Endodermal cell (in vitro differentiated cells): ENCODE measurements around the gene ARHGAP22. TPM values are rescaled to one million over a fixed set of nuclear protein-coding genes. Genes with fewer than 3 reads are reported as not detected.

ENCODE experiments used
- DNase-seq: peaks from one replicate; pipeline ENCODE4 v3.0.0-alpha.2; 2017
- H3K27ac ChIP-seq: 2 replicates; pipeline ENCODE4 v1.5.1; 2013; ENCODE audit warnings: mild to moderate bottlenecking, low read depth, low read length, moderate library complexity
- H3K27me3 ChIP-seq: 2 replicates; pipeline ENCODE4 v1.6.1; 2013; ENCODE audit warnings: mild to moderate bottlenecking, low read length, moderate library complexity; ENCODE audit not compliant: insufficient read depth, control insufficient read depth, poor library complexity, severe bottlenecking
- H3K36me3 ChIP-seq: 2 replicates; pipeline ENCODE4 v1.7.0; 2013; ENCODE audit warnings: mild to moderate bottlenecking, low read length, moderate library complexity; ENCODE audit not compliant: control insufficient read depth, insufficient read depth
- H3K4me1 ChIP-seq: one replicate; pipeline ENCODE4 v1.7.0; 2013; ENCODE audit warnings: low read length; ENCODE audit not compliant: control insufficient read depth, insufficient read depth
- H3K4me3 ChIP-seq: 2 replicates; pipeline ENCODE4 v1.5.1; 2013; ENCODE audit warnings: mild to moderate bottlenecking, low read length, moderate library complexity
- H3K9ac ChIP-seq: 2 replicates; pipeline ENCODE4 v1.6.1; 2013; ENCODE audit warnings: mild to moderate bottlenecking, low read length, moderate library complexity; ENCODE audit not compliant: poor library complexity, severe bottlenecking; ENCODE audit errors: extremely low read depth
- H3K9me3 ChIP-seq: 2 replicates; pipeline ENCODE4 v1.6.1; 2013; ENCODE audit warnings: mild to moderate bottlenecking, low read length, moderate library complexity; ENCODE audit not compliant: control insufficient read depth
- H3K27ac Mint-ChIP-seq: 2 replicates; pipeline ENCODE4 v1.8.0; 2020; ENCODE audit warnings: mixed read lengths
- H3K27me3 Mint-ChIP-seq: 2 replicates; pipeline ENCODE4 v1.8.0; 2021; ENCODE audit warnings: mild to moderate bottlenecking, mixed read lengths; ENCODE audit not compliant: insufficient read depth
- H3K36me3 Mint-ChIP-seq: 2 replicates; pipeline ENCODE4 v1.8.0; 2020; ENCODE audit warnings: low read depth, mixed read lengths
- H3K4me1 Mint-ChIP-seq: 2 replicates; pipeline ENCODE4 v1.8.0; 2020; ENCODE audit warnings: mixed read lengths
- H3K4me3 Mint-ChIP-seq: 2 replicates; pipeline ENCODE4 v1.8.0; 2020; ENCODE audit warnings: mild to moderate bottlenecking, moderate library complexity, mixed read lengths
- H3K9me3 Mint-ChIP-seq: 2 replicates; pipeline ENCODE4 v1.8.0; 2020; ENCODE audit warnings: mild to moderate bottlenecking, mixed read lengths
- WGBS, 2 experiments: methylation state at CpG; one replicate each; pipeline versions ENCODE4 v1.1.5 to v1.1.7; 2013; ENCODE audit warnings: missing lambda C conversion rate in 2 of 2, mixed read lengths in 1 of 2; ENCODE audit not compliant: insufficient coverage in 1 of 2, insufficient read length in 1 of 2; 5-methylcytosine and 5-hydroxymethylcytosine counted together
- total RNA-seq, 2 donors: library from RNA; stranded (reverse); fragmentation: NEBNext Ultra II Directional in 1 of 2; extraction: Animal tissue kit (Norgen Biotek cat#: 25700) in 1 of 2; gene quantifications; 2 replicates in 1 of 2; 3 replicates in 1 of 2; pipeline ENCODE4 v1.2.1, GENCODE V29; 2021
- TF ChIP-seq, protein P1 (sequence below): fragments of 200-600 bp; sonication (generic); conservative IDR thresholded peaks from 2 replicates; pipeline ENCODE4 v1.5.0; 2021; ENCODE audit warnings: antibody characterized with exemption, mild to moderate bottlenecking

Gene ARHGAP22
- total RNA-seq, 2 donors from 2014 or later, result 10.3 to 14.1 TPM

DNA sequence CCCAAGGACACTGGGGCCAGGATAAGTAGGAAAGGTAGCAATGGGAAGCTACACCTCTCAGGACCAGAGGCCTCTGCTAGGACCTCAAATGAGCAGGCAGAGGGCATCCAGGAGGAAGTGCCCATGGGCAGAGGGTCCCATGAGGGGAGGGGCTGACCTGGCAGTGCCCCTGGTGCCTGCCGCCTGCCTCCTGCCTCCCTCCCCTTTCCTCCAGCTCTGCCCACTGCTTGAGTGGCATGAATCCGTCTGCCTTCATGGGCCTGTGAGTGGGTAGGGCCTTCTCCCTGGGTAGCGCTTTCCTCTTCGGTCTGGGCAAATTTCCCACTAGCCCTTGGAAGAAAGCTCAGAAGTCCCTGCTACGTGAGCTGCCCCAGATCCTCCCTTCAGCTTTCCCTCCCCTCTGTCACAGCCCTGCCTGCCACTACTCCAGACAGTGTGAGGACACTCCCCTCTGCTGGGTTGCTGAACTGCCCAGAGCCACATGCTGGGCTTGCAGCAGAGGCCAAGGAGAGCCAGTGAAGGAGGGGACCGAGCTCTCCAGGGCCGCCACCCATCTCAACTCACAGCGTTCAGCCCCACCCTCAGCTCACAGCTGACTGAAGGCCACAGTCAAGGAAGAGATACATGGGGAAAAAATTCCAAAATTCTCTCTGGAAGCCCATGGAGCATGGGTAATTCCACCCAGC is 141.4 kb downstream of the ARHGAP22 start:
- Histone ChIP-seq H3K9me3 (peaks cover 8% of the 10 kb centered on the region), H3K27ac (no peak overlapping the region), H3K36me3 (no peaks in the 10 kb centered on the region), H3K4me3 (no peak overlapping the region), H3K4me1 (peaks cover 8% of the 10 kb centered on the region), H3K27me3 (peaks cover 18% of the 10 kb centered on the region), H3K9ac (no peak overlapping the region)
- H3K27me3 Mint-ChIP-seq, result peaks cover 5% of the 10 kb centered on the region
- TF ChIP-seq, protein P1, sequence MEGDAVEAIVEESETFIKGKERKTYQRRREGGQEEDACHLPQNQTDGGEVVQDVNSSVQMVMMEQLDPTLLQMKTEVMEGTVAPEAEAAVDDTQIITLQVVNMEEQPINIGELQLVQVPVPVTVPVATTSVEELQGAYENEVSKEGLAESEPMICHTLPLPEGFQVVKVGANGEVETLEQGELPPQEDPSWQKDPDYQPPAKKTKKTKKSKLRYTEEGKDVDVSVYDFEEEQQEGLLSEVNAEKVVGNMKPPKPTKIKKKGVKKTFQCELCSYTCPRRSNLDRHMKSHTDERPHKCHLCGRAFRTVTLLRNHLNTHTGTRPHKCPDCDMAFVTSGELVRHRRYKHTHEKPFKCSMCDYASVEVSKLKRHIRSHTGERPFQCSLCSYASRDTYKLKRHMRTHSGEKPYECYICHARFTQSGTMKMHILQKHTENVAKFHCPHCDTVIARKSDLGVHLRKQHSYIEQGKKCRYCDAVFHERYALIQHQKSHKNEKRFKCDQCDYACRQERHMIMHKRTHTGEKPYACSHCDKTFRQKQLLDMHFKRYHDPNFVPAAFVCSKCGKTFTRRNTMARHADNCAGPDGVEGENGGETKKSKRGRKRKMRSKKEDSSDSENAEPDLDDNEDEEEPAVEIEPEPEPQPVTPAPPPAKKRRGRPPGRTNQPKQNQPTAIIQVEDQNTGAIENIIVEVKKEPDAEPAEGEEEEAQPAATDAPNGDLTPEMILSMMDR, result peak; percentile 37
- peak; percentile 79 for DNase-seq
- H3K27ac Mint-ChIP-seq, result no peak overlapping the region
- H3K4me3 Mint-ChIP-seq, result no peak overlapping the region
- peaks cover 5% of the 10 kb centered on the region for H3K9me3 Mint-ChIP-seq
- peaks cover 22% of the 10 kb centered on the region for H3K4me1 Mint-ChIP-seq
- 70 to 77% methylated on average over 4 to 8 of the region's 8 CpGs for WGBS, 2 experiments
- no peaks in the 10 kb centered on the region for H3K36me3 Mint-ChIP-seq

DNA sequence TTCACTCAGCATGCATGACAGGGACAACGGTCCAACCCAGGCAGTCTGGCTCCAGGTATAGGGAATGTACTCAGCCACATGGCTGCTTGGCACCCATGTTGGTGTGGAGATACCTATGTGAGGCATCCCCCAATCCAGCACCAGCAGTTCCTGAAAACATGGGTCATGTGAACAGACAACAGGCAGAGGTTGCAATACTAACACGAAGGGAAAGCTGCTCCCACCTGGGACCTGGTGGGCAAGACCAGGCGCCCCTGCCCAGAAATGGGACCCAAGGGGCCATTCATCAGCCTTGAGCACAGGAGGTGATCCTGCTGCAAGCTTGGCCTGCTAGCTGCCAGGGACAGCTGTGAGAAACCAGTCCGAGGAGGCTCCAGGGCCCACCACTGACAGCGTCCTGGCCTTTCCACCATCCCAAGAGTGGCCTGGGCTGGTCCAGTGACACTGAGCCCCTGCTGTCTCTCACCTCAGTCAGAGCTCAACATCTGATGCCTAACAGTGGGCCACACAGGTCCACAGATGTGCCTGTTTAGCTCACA is 142.3 kb downstream of the ARHGAP22 start:
- no peaks in the 10 kb centered on the region for H3K4me1 ChIP-seq
- Mint-ChIP-seq H3K4me3 (no peak overlapping the region), H3K27me3 (peaks cover 5% of the 10 kb centered on the region), H3K27ac (no peak overlapping the region), H3K9me3 (peaks cover 5% of the 10 kb centered on the region), H3K4me1 (peaks cover 14% of the 10 kb centered on the region), H3K36me3 (no peaks in the 10 kb centered on the region)
- WGBS, 2 experiments, result 88 to 89% methylated on average over 4 to 5 of the region's 5 CpGs
- no peak overlapping the region for H3K9ac ChIP-seq
- TF ChIP-seq, protein P1, result no peak
- peaks cover 18% of the 10 kb centered on the region for H3K27me3 ChIP-seq
- no peaks in the 10 kb centered on the region for H3K36me3 ChIP-seq
- peaks cover 8% of the 10 kb centered on the region for H3K9me3 ChIP-seq
- H3K27ac ChIP-seq, result no peak overlapping the region
- peak; percentile 35 for DNase-seq
- no peak overlapping the region for H3K4me3 ChIP-seq

DNA sequence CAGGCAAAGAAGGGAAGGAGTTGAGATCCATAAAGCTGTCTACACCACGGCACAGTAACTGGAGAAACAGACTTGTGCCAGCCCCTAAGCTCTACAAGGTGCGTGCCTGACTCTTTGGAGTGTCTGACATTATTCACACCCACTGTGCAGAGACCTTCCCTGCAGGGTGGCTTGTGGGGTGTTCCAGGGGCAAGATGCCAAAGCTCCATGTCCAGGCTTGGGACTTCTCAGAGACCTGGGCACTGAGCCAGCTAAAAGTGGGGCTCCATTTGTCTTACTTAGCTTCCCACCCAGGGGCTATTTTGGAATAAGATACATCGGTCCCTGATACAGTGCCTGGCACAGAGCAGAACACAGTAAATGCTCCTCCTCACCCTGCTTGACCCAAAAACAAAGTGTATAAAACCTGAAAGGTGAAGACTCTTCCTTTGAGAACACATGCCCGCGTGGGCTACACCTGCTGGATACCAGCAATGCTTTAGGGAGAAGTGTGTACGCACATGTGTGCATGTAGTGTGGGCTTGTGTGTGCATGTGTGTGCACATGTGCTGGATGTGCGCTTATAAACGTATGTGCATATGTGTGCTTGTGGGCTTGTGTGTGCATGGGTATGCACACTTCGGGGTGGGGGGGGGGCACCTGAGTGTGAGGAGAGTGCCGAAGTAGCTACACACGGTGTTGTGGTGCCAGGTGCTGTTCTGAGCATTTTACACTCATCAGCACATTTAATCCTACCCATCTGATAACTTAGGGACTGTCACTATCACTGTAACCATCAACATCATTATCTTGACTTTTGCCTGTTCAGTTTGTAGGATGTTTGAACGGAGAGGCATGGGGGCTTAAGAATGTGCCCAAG is 143.0 kb downstream of the ARHGAP22 start:
- H3K9me3 ChIP-seq, result peaks cover 8% of the 10 kb centered on the region
- Mint-ChIP-seq H3K4me1 (peaks cover 11% of the 10 kb centered on the region), H3K4me3 (no peak overlapping the region), H3K36me3 (no peaks in the 10 kb centered on the region), H3K9me3 (peaks cover 5% of the 10 kb centered on the region), H3K27ac (no peak overlapping the region), H3K27me3 (peaks cover 5% of the 10 kb centered on the region)
- no peak overlapping the region for H3K9ac ChIP-seq
- no peak for DNase-seq
- TF ChIP-seq, protein P1, result no peak
- WGBS, 2 experiments, result 92 to 94% methylated on average over 4 to 12 of the region's 12 CpGs
- H3K4me3 ChIP-seq, result no peak overlapping the region
- H3K4me1 ChIP-seq, result no peaks in the 10 kb centered on the region
- peaks cover 15% of the 10 kb centered on the region for H3K27me3 ChIP-seq
- H3K36me3 ChIP-seq, result no peaks in the 10 kb centered on the region
- no peak overlapping the region for H3K27ac ChIP-seq
